Measurements from ENCODE around the gene SCGB1D1.
A peak's percentile ranks its signal among the peaks of the same experiment; 100 is the strongest.

SCGB1D1 gene

GRCh38 chr11:62237499-62237898, 47.5 kb downstream of the SCGB1D1 start:
- no peak for DNase-seq

- DNase-seq, result no peak
Observed at GRCh38 chr11:62238151-62238550, 48.1 kb downstream of the SCGB1D1 start.

GRCh38 chr11:62241095-62241494, 51.1 kb downstream of the SCGB1D1 start:
- DNase-seq, result no peak

GRCh38 chr11:62242021-62242420, 52.0 kb downstream of the SCGB1D1 start, which contains the start of gene SCGB1D2:
SCGB1D2 (plus strand) TSS chr11:62242239; CDS start chr11:62242308, 69 bp downstream.
- peak in 1 of 2 experiments; percentile 46 for DNase-seq

All from NCI-H1930 (cell line).